Activated CD8-positive, alpha-beta T cell treated with anti-CD3 and anti-CD28 coated beads for 36 hours (primary cell): ENCODE measurements around the gene CHFR. TPM values are rescaled to one million over a fixed set of nuclear protein-coding genes. Genes with fewer than 3 reads are reported as not detected.

Source experiments
- ATAC-seq: fragments of 200-7000 bp; cut with Tn5 transposase; one replicate; pipeline ENCODE4 v1.10.0; 2021; ENCODE audit warnings: mild to moderate bottlenecking, moderate library complexity
- CTCF ChIA-PET: fragments of 350-600 bp; sonication (Branson Sonifier 250); formaldehyde crosslinking; loops from one replicate; lab custom pipeline; 2021; ENCODE audit warnings: antibody characterized with exemption; lab: Charles Lee
- POLR2A ChIA-PET: fragments of 350-600 bp; sonication (Branson Sonifier 250); formaldehyde crosslinking; loops from one replicate; lab custom pipeline; 2021; ENCODE audit warnings: antibody characterized with exemption; lab: Charles Lee
- DNase-seq: peaks from one replicate; pipeline ENCODE4 v3.0.0-alpha.2; 2020
- H3K27ac Mint-ChIP-seq: one replicate; pipeline ENCODE4 v1.8.0; 2021; ENCODE audit warnings: mild to moderate bottlenecking, mixed read lengths
- H3K27me3 Mint-ChIP-seq: one replicate; pipeline ENCODE4 v1.8.0; 2021; ENCODE audit warnings: mixed read lengths
- H3K36me3 Mint-ChIP-seq: one replicate; pipeline ENCODE4 v1.8.0; 2021; ENCODE audit warnings: low read depth, mixed read lengths
- H3K4me1 Mint-ChIP-seq: one replicate; pipeline ENCODE4 v1.8.0; 2021; ENCODE audit warnings: low read depth, mixed read lengths
- H3K4me3 Mint-ChIP-seq: one replicate; pipeline ENCODE4 v1.8.0; 2021; ENCODE audit warnings: mild to moderate bottlenecking, moderate library complexity, mixed read lengths
- H3K9me3 Mint-ChIP-seq: one replicate; pipeline ENCODE4 v1.8.0; 2021; ENCODE audit warnings: mixed read lengths
- CTCF ChIP-seq: fragments of 200-600 bp; IDR thresholded peaks from one replicate; pipeline ENCODE4 v1.8.0; 2022; ENCODE audit warnings: antibody characterized with exemption, mild to moderate bottlenecking
- intact Hi-C: fragments of 100-400 bp; cut with micrococcal nuclease; formaldehyde crosslinking; loops from one replicate; pipeline ENCODE4 v1.10.0; 2022
- total RNA-seq, 2 experiments: library from RNA; stranded (reverse); gene quantifications; one replicate each; pipeline ENCODE4 v1.2.3, GENCODE V29; 2021

Gene CHFR
- total RNA-seq, 2 experiments from 2014 or later = 40.5 to 51.2 TPM

GRCh38 chr12:132789099-132789471 is 98.3 kb downstream of the CHFR start:
- TF ChIP-seq CTCF = no peak
- intact Hi-C loops = no loop called here
- CTCF ChIA-PET = no interaction called here

GRCh38 chr12:132788375-132789098 is 98.9 kb downstream of the CHFR start:
- Mint-ChIP-seq H3K27me3 (no peaks in the 10 kb centered on the region), H3K36me3 (peaks cover 50% of the 10 kb centered on the region), H3K4me1 (no peaks in the 10 kb centered on the region), H3K9me3 (no peaks in the 10 kb centered on the region), H3K4me3 (no peak overlapping the region), H3K27ac (peak overlapping the region; percentile 25)
- POLR2A ChIA-PET = interaction anchor here (0.9 to 1.3 kb wide), 2 partner anchors 10 to 16 kb away, joined by 3 read pairs; no protein-coding TSS in a partner anchor
- CTCF ChIA-PET = no interaction called here
- ATAC-seq (peak; percentile 58), DNase-seq (no peak)
- intact Hi-C loops = no loop called here
- no peak for TF ChIP-seq CTCF

More at GRCh38 chr12:132789099-132789471, 98.3 kb downstream of the CHFR start:
- ATAC-seq (no peak), DNase-seq (no peak)
- POLR2A ChIA-PET = interaction anchor here (0.9 to 1.3 kb wide), 2 partner anchors 9 to 16 kb away, joined by 3 read pairs; no protein-coding TSS in a partner anchor
- Mint-ChIP-seq H3K27me3 (no peaks in the 10 kb centered on the region), H3K27ac (no peak overlapping the region), H3K36me3 (peaks cover 50% of the 10 kb centered on the region), H3K9me3 (no peaks in the 10 kb centered on the region), H3K4me1 (no peaks in the 10 kb centered on the region), H3K4me3 (no peak overlapping the region)

- Mint-ChIP-seq H3K27me3 (no peaks in the 10 kb centered on the region), H3K36me3 (peaks cover 54% of the 10 kb centered on the region), H3K4me3 (no peak overlapping the region), H3K9me3 (no peaks in the 10 kb centered on the region), H3K27ac (peak overlapping the region; percentile 25), H3K4me1 (no peaks in the 10 kb centered on the region)
- TF ChIP-seq CTCF = no peak
- no peak for ATAC-seq
- POLR2A ChIA-PET = no interaction called here
- intact Hi-C loops = no loop called here
- no peak for DNase-seq
- CTCF ChIA-PET = no interaction called here
Observed at GRCh38 chr12:132787877-132788276, 99.5 kb downstream of the CHFR start.

GRCh38 chr12:132786192-132786591 is 101.2 kb downstream of the CHFR start:
- ChIA-PET POLR2A (interaction anchor here (1.1 kb wide), 1 partner anchor 18 kb away, joined by 3 read pairs; no protein-coding TSS in a partner anchor), CTCF (no interaction called here)
- intact Hi-C loops = no loop called here
- H3K4me3 Mint-ChIP-seq = no peak overlapping the region
- no peaks in the 10 kb centered on the region for H3K27me3 Mint-ChIP-seq
- ATAC-seq (no peak), DNase-seq (no peak)
- no peak for TF ChIP-seq CTCF
- H3K9me3 Mint-ChIP-seq = no peaks in the 10 kb centered on the region
- H3K4me1 Mint-ChIP-seq = no peaks in the 10 kb centered on the region
- peaks cover 53% of the 10 kb centered on the region for H3K36me3 Mint-ChIP-seq
- no peak overlapping the region for H3K27ac Mint-ChIP-seq

- no peak for DNase-seq
- ATAC-seq = no peak
- CTCF ChIA-PET = no interaction called here
- POLR2A ChIA-PET = no interaction called here
- H3K36me3 Mint-ChIP-seq = peaks cover 62% of the 10 kb centered on the region
- no peak overlapping the region for H3K4me3 Mint-ChIP-seq
- H3K27ac Mint-ChIP-seq = no peak overlapping the region
- no peaks in the 10 kb centered on the region for H3K9me3 Mint-ChIP-seq
- H3K27me3 Mint-ChIP-seq = no peaks in the 10 kb centered on the region
- no peak for TF ChIP-seq CTCF
- H3K4me1 Mint-ChIP-seq = no peaks in the 10 kb centered on the region
- intact Hi-C loops = no loop called here
Observed at GRCh38 chr12:132784580-132784979, 102.8 kb downstream of the CHFR start.
